ENCODE results near the gene VAV2. TPM values are rescaled to one million over a fixed set of nuclear protein-coding genes. Genes with fewer than 3 reads are reported as not detected.

The VAV2 gene
- total and polyA plus RNA-seq, 12 donors = 2.9 to 7.1 (median 5.0) TPM

GRCh38 chr9:133882849-133883755 is 109.0 kb downstream of the VAV2 start:
- WGBS, 2 donors = 92 to 93% methylated on average over 24 of the region's 24 CpGs

GRCh38 chr9:133881671-133882381 is 110.3 kb downstream of the VAV2 start:
- no peak for TF ChIP-seq CTCF (IDR thresholded peaks at IDR 0.05)
- 83 to 87% methylated on average over 24 of the region's 24 CpGs for WGBS, 2 donors
- H3K27me3 ChIP-seq = no peaks in the 10 kb centered on the region
- H3K36me3 ChIP-seq = no peaks in the 10 kb centered on the region
- DNase-seq = no peak
- peaks cover 0 to 14% (median 3%) of the 10 kb centered on the region in 9 donors for H3K4me1 ChIP-seq
- intact Hi-C loops (cut with DNase I) = no loop called here
- no peak overlapping the region for H3K4me3 ChIP-seq
- H3K9me3 ChIP-seq = no peaks in the 10 kb centered on the region
- no peak overlapping the region for H3K27ac ChIP-seq
- ATAC-seq = peak in 1 of 8 donors; percentile 18

More at GRCh38 chr9:133882849-133883755, 109.0 kb downstream of the VAV2 start:
- Histone ChIP-seq H3K4me3 (no peak overlapping the region), H3K4me1 (peaks cover 0 to 21% (median 4%) of the 10 kb centered on the region in 9 donors), H3K27me3 (no peaks in the 10 kb centered on the region), H3K9me3 (no peaks in the 10 kb centered on the region), H3K27ac (no peak overlapping the region), H3K36me3 (no peaks in the 10 kb centered on the region)
- DNase-seq = no peak
- intact Hi-C loops (cut with DNase I) = no loop called here
- TF ChIP-seq CTCF (IDR thresholded peaks at IDR 0.05) = no peak
- no peak for ATAC-seq

- WGBS, 2 donors = 75 to 79% methylated on average over 23 of the region's 23 CpGs
- Histone ChIP-seq H3K36me3 (no peaks in the 10 kb centered on the region), H3K27me3 (no peaks in the 10 kb centered on the region), H3K4me1 (peaks cover 0 to 14% (median 3%) of the 10 kb centered on the region in 9 donors), H3K27ac (no peak overlapping the region), H3K4me3 (no peak overlapping the region), H3K9me3 (no peaks in the 10 kb centered on the region)
- no peak for ATAC-seq
- DNase-seq = no peak
- no peak for TF ChIP-seq CTCF (IDR thresholded peaks at IDR 0.05)
- intact Hi-C loops (cut with DNase I) = no loop called here
These were observed 111.1 kb downstream of the VAV2 start for GRCh38 chr9:133880851-133881661.

GRCh38 chr9:133880136-133880535 is 112.0 kb downstream of the VAV2 start:
- WGBS, 2 donors = 74 to 90% methylated on average over 7 of the region's 7 CpGs
- TF ChIP-seq CTCF (IDR thresholded peaks at IDR 0.05) = no peak
- ATAC-seq (no peak), DNase-seq (no peak)
- Histone ChIP-seq H3K27ac (no peak overlapping the region), H3K36me3 (no peaks in the 10 kb centered on the region), H3K27me3 (no peaks in the 10 kb centered on the region), H3K9me3 (no peaks in the 10 kb centered on the region), H3K4me1 (peaks cover 0 to 14% (median 3%) of the 10 kb centered on the region in 9 donors), H3K4me3 (no peak overlapping the region)
- intact Hi-C loops (cut with DNase I) = no loop called here
